ENCODE results near the gene DENND1B.
"Not testable (repeated sequence)": the region's sequence is repeated elsewhere in the genome, so short reads cannot be mapped to it uniquely, and the experiment has no call there.

Gene DENND1B

GRCh38 chr1:197541411-197541810, 233.9 kb downstream of the DENND1B start:
- no peak for DNase-seq

DNA sequence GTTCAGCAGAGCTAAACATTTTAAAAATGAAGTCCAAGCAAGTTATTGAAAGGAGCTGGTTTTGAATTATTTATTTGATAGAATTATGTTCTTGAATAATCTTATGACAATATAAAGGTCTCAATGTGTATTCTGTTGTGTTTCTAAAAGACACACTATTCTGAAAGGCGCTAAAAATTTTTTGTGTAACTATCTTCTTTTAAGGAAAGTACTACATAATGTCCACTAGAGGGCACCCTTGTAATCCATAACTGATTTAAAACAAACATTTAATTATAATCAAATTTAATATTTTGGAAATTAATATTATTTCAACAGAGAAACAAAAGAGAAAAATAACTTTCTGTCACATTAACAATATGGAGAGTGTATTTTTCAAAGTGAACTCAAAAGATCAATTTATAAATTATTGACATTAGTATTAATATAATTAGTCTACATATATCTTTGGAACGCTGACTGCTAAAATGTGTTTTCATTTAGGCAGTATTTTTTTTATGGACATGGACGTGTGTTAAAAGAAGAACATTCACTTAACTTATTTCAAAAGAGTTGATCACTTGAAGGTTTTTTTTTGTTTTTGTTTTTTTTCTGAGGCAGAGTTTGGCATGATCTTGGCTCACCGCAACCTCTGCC, 248.4 kb downstream of the DENND1B start:
- peak; percentile 69 for DNase-seq

DNA sequence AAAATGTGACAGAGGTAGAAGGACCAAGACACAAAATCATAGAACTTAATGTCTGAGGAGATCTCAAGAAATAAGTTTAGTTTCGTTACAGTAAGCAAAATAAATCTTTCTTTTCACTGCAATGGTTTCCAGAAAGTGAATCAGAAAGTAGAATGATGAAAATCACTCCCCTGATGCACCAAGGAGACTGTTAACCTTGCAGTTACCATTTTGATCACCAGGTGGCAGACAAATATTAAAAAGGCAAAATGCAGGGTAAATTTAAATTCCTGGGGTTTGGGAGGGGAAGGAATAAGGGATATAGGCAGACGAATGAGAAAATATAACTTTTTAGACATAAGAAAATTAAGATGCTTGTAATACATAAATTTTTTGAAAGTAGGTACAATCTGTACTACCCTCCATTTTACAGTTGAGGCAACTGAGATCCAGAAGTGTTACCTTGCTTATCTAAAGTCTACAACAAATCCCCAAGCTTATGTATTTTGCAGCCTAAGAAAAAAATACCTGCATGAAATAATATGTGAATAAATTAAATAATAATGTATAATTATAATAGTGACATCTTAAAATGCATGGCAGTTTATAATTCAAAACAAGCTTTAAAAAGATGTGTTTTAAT, 254.1 kb downstream of the DENND1B start:
- DNase-seq = peak; percentile 68

- peak; percentile 55 for DNase-seq
Observed at GRCh38 chr1:197519741-197520334, 255.4 kb downstream of the DENND1B start.

GRCh38 chr1:197515421-197515820, 259.9 kb downstream of the DENND1B start:
- no peak for DNase-seq

DNA sequence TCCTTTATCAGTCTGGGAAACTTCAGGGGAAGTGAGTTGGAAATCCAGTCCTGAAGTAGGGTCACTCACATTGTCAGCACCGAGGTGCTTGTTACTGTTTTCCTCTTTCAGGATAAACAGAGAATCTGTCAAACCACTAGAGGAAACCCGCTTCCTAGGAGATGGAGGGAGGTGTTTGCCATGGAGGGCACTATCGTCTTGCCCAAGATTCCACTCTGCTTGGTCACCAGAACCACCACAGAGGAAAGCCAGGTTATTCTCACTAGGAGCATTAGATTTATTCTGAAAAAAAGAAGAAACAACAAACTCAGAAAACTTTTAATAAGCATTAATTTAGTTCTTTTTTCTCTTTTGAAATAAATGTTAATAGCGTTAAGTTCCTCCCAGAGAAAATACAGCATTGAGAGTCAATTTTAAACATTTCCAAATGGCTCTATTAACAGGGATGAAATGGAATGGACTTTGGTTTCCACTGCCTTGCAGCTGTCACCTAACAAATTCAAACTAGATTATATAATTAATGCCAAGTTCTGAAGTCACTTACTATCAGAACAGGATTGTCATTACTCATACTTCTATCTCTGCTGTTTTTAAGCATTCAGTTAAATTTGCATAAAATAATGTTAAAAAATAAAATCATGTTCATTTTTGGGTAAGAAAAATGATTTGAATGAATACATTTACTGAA, 264.4 kb downstream of the DENND1B start:
- DNase-seq = no peak

- DNase-seq = no peak
Observed at GRCh38 chr1:197496722-197497121, 278.6 kb downstream of the DENND1B start.

GRCh38 chr1:197491505-197491904, 283.8 kb downstream of the DENND1B start:
- not testable (repeated sequence) for DNase-seq

DNA sequence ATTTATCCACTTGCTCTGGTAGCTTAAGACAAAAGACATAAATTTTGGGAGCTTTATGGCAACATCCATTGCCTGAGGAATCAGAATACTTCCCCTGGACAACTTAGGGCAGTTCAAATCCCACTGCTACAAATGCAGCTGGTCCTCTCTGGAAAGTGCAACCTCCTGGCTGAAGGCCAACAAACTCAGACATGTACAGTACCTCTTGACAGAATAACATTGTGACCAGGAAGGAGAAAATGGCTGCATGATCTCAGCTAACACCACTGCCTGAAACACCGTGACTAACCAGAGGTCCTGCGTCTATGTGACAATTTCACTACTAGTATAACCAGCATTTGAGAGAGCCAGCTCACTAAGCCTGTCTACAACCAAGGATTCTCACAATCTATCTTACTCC, 288.3 kb downstream of the DENND1B start:
- DNase-seq = peak; percentile 90

DNA sequence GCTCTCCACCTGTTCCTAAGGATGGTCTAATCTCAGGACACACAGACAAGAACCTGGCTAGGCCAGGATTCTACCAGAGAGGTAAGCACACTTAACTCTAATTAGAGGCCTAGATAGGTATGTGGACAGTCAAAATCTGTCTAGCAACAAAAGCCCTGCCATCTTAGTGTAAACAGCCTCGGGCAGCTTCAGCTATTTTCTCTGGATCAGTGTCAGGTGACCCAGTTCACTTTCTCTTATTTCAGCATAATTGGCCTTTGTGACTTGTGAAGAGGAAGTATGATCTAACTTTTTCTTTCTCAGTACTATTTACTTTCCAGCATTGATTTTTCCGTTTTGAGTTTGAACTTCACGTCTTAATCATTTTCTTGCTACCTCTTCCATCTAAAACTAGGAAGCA, 289.5 kb downstream of the DENND1B start:
- no peak for DNase-seq

GRCh38 chr1:197481101-197481500, 294.2 kb downstream of the DENND1B start:
- peak; percentile 92 for DNase-seq

- peak; percentile 35 for DNase-seq
Observed at GRCh38 chr1:197480446-197480845, 294.8 kb downstream of the DENND1B start.

GRCh38 chr1:197472141-197472540, 303.1 kb downstream of the DENND1B start:
- no peak for DNase-seq

- DNase-seq = no peak
Observed at GRCh38 chr1:197471248-197471985, 303.9 kb downstream of the DENND1B start.

- DNase-seq = no peak
Observed at GRCh38 chr1:197470330-197470729, 304.9 kb downstream of the DENND1B start.

DNA sequence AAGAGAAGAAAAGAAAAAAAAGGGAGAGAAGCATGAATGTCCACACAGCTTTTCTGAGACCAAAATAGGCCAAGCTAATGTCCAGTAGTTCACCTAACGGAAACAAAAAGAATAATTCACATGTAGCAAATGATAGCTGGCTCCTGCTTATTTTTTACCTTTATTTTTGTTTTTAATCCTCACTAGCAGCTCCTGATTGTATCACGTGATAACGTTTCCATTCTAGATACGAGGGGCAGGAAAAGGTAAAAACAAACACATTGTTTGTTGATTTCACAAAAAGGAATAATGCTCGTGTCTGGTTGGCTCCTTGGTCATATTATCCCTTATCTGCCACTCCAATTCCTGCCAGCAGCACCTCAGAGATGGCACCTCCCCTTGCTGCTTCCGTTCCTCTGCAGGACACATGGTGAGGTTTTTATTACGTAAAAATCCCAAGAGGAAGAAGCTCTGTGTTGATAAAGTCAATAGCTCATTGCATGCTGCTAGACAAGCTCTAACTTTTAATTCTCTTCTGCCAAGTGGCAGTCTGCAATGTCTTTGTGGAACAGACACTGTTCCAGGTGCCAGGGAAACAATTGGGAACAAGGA, 305.6 kb downstream of the DENND1B start:
- DNase-seq = no peak

- DNase-seq = no peak
Observed at GRCh38 chr1:197468543-197469175, 306.6 kb downstream of the DENND1B start.

GRCh38 chr1:197467881-197468280, 307.4 kb downstream of the DENND1B start:
- no peak for DNase-seq

- DNase-seq = no peak
Observed at GRCh38 chr1:197466813-197467212, 308.5 kb downstream of the DENND1B start.

- DNase-seq = no peak
Observed at GRCh38 chr1:197465528-197466327, 309.6 kb downstream of the DENND1B start.

GRCh38 chr1:197464044-197464443, 311.2 kb downstream of the DENND1B start:
- no peak for DNase-seq
